Fibroblast of gingiva (primary cell): Measurements from ENCODE around the gene SLC2A5.
A peak's percentile ranks its signal among the peaks of the same experiment; 100 is the strongest.

Source experiments
- DNase-seq: peaks from one replicate; pipeline ENCODE4 v3.0.0-alpha.2; 2011; ENCODE audit warnings: low read depth

The SLC2A5 gene

DNA sequence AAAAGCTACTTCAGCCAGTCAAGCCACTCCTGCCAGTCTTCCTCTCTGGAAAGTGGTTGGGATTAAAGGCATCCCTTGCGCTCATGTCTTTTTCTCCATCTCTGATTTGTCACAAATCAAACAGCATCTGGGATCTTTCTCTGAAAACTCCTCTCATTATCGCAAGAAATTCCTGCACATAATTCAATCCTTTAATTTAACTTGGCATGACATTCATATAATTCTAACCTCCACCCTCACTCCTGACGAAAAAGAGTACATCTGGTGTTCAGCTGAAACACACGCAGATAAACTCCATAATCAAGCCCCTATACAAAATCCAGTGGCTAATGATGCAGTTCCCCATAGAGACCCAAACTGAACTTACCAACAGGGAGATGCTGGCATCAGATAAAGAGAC is 19.4 kb upstream of the SLC2A5 start:
- DNase-seq = no peak

GRCh38 chr1:9087411-9088125 is 18.1 kb upstream of the SLC2A5 start:
- DNase-seq = no peak

- no peak for DNase-seq
Observed at GRCh38 chr1:9086796-9087195, 17.4 kb upstream of the SLC2A5 start.

GRCh38 chr1:9086045-9086444 is 16.6 kb upstream of the SLC2A5 start:
- DNase-seq = no peak

DNA sequence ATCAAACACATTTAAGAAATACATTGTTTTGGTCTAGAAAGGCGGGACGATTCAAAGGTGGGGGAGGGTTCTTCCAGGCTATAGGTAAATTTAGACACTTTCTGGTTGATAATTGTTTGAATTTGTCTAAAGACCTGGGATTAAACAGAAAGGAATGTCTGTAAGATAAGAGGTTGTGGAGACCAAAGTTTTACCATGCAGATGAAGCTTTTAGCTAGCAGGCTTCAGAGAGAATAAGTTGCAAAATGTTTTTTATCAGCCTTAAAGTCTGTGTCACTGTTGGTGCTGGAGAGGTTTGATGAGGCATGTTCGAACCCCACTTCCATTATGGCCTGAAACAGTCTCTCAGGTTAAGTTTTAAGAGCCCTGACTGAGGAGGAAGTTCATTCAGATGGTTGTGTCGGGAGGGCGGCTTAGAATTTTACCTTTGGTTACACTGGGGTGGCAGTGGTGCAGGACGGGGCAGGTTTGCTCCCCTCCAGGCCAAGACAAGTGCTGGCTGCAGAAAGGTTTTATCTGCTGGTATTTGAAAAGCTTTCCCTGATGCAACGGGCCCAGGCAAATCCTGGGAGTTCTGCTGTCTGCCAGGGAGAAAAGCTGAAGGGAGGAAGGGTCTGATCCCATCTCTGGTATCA is 16.0 kb upstream of the SLC2A5 start:
- DNase-seq = no peak

GRCh38 chr1:9084906-9085305 is 15.5 kb upstream of the SLC2A5 start:
- DNase-seq = no peak

DNA sequence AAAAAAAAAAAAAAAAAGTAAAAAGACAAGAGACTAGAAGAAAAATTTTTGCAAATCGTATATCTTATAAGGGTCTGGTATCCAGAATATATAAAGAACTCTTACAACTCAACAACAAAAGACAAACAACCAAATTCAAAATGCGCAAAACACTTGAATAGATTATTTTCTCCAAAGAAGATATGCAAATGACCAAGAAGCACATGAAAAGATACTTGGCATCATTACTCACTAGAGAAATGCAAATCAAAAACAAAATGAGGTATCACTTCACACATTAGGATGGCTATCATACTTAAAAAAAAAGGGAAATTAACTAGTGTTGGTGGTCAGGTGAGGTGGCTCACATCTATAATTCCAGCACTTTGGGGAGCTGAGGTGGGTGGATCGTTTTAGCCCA is 12.0 kb upstream of the SLC2A5 start:
- no peak for DNase-seq

DNA sequence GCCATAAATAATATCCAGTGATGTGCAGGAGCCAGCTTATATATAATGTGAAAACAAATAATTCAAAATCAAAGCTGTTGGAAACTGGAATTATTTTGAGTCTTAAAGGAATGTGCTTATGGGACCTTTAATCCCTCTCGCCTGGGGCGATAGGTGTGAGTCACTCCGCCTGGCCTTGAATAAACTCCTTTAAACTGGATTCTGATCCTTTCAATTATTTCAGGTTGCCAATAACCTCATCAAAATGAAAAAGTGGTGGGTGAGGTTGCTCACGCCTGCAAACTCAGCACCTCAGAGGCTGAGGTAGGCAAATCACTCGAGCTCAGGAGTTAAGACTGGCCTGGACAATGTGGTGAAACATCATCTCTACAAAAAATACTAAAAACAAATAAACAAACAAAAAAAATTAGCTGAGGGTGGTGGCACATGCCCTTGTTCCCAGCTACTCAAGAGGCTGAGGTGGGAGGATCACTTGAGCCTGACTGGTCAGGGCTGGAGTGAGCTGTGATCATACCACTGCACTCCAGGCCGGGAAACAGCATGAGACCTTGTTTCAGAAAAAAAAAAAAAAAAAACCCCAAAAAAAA is 11.4 kb upstream of the SLC2A5 start:
- no peak for DNase-seq

- no peak for DNase-seq
Observed at GRCh38 chr1:9079988-9080704, 10.7 kb upstream of the SLC2A5 start.

DNA sequence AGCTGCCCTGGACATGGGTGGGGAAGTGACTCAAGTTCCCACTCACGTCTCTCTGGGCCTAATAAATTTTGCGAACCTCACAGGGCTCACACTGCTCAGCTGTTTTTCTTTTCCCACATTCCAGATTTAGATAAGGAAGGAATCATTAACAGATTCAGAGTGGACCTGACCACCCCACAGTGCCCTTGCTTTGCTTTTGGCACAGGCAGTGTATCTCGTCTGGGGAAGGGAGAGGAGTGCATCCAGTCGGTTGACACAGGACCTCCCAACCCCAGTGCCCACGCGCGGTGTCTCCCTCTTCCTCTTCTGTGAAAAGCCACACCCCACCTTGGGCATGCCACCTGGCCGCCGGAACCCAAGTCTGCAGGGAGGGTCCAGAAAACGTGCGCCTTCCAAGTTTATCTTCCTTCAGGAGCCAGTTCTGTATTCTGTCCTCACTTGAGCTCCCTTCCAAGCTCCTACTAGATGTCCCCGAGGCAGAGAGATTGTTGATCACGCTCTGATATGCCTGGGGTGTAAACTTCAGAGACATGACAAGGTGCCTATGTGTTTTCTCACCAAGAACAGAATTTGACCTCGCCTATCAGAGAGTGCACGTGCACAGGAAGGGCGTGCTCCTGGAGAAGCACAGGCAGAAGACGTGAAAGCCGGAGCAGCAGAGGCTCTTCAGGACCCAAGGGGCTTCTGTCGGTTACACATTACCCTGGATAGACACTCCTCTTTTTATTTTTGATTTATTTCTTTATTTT is 9.5 kb upstream of the SLC2A5 start:
- no peak for DNase-seq

GRCh38 chr1:9078015-9078751 is 8.7 kb upstream of the SLC2A5 start:
- DNase-seq = no peak

GRCh38 chr1:9075022-9075421 is 5.6 kb upstream of the SLC2A5 start:
- DNase-seq = no peak

GRCh38 chr1:9073143-9073542 is 3.7 kb upstream of the SLC2A5 start:
- DNase-seq = no peak

- DNase-seq = no peak
Observed at GRCh38 chr1:9071554-9072235, 2.3 kb upstream of the SLC2A5 start.

GRCh38 chr1:9070486-9070885 is 1.1 kb upstream of the SLC2A5 start:
- no peak for DNase-seq

DNA sequence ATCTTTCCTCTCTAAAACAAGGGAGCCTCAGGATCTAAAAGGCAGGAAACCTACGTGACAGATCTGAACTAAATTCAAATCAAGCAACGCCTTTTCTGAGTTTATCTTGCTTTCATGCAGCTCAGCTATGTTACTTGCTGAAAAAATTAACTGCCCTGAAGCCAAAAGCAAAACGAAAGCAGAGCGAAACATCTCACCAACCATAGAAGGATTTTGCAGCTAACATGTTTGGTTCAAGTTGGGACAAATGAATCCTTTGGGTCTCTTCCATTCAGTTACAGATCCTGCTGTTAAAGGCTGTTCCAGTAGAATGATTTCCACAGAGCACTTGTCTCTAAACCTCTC is 482 bp downstream of the SLC2A5 start:
- DNase-seq = no peak

DNA sequence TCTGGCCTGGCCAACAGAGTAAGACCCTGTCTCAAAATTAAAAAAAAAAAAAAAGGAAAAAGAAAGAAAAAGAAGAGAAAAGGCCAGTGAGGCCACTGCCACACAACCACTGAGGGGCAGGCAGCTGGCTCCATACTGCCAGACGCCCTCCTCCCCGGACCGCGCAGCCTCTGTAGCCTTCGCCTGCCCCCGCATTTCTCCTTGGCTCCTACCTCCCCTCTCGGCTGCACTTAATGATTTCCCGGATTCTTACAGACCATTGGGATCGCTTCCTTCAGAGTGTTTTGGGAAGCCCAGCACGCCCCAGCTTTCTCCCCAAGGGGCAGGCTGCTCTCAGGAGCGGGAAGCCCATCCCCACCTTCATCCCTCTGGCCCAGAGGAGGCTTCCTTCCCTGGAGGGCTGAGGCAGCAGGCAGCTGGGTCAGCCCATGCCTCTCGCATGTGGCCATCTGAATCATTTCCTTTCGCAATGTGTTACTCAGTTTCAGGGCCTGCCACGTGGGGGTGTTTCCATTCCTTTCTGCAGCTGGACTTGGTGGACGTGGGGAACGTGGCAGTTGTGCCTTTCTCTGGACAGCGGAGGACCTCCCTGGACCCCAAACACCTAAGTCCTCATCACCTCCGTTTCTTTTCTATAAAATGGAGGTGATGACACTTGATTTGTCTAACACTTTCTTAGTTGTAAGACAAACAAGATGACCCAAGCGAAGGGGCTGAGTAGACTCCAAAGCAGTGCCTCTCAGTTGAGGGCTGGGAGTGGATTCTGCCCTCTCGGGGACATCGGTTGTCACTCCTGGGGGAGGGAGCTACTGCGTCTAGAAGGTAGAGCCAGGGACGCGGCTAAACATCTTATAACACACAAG is 2.3 kb downstream of the SLC2A5 start:
- peak; percentile 84 for DNase-seq

- DNase-seq = no peak
Observed at GRCh38 chr1:9065213-9065751, 4.2 kb downstream of the SLC2A5 start.

DNA sequence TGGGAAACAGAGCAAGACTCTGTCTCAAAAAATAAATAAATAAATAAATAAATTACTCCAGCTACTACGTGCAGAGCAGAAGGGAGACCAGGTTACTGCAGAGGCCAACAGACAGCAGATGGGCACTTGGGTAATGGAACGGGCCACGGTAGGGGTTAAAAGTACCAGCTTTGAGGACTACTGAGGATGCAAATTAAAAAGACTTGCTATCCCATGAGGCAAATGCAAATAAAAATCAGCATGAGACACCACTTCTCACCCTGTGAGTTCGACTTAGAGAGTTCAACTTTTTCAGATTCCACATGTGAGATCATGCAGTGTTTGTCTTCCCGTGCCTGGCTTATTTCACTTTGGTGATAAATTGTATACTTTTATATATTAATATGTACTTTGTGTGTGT is 6.6 kb downstream of the SLC2A5 start:
- DNase-seq = no peak

- DNase-seq = no peak
Observed at GRCh38 chr1:9062021-9062471, 7.4 kb downstream of the SLC2A5 start.
